ENCODE results near the gene PLXNB2. TPM values are rescaled to one million over a fixed set of nuclear protein-coding genes. Genes with fewer than 3 reads are reported as not detected.

Gene PLXNB2
- total RNA-seq, 2 experiments from 2014 or later: 48.4 to 49.9 TPM

Other genes starting within 250 kb of the PLXNB2 start
- gene TTLL8, start 249.3 kb downstream of the PLXNB2 start, total RNA-seq: not detected
- 1 to 10 TPM; 8.3 to 9.4 TPM for gene MLC1, start 222.2 kb downstream of the PLXNB2 start, total RNA-seq
- not detected for gene MOV10L1, start 217.6 kb downstream of the PLXNB2 start, total RNA-seq
- under 1 TPM in 1 of 2 experiments, not detected in 1; 0.10 TPM for gene PANX2, start 136.9 kb downstream of the PLXNB2 start, total RNA-seq
- 100 to 1,000 TPM; 115 to 129 TPM for gene TRABD, start 121.7 kb downstream of the PLXNB2 start, total RNA-seq
- 10 to 100 TPM; 23.6 to 24.4 TPM for gene SELENOO, start 106.6 kb downstream of the PLXNB2 start, total RNA-seq
- 10 to 100 TPM; 53.2 to 58.1 TPM for gene TUBGCP6, start 62.6 kb downstream of the PLXNB2 start, total RNA-seq
- gene HDAC10, start 56.4 kb downstream of the PLXNB2 start, total RNA-seq: 10 to 100 TPM; 71.4 to 75.9 TPM
- gene MAPK12, start 46.0 kb downstream of the PLXNB2 start, total RNA-seq: 1 to 10 TPM; 4.8 to 5.3 TPM
- gene MAPK11, start 37.3 kb downstream of the PLXNB2 start, total RNA-seq: 10 to 100 TPM; 10.4 to 11.8 TPM
- gene DENND6B, start 19.4 kb upstream of the PLXNB2 start, total RNA-seq: 1 to 10 TPM; 6.0 to 7.0 TPM
- gene PPP6R2, start 35.7 kb upstream of the PLXNB2 start, total RNA-seq: 10 to 100 TPM; 62.1 to 64.9 TPM
- gene SBF1, start 167.4 kb upstream of the PLXNB2 start, total RNA-seq: 100 to 1,000 TPM; 177 to 183 TPM
- 1 to 10 TPM; 4.1 to 4.2 TPM for gene ADM2, start 173.9 kb upstream of the PLXNB2 start, total RNA-seq
- under 1 TPM in 1 of 2 experiments, not detected in 1; 0.40 TPM for gene MIOX, start 179.2 kb upstream of the PLXNB2 start, total RNA-seq
- gene LMF2, start 200.1 kb upstream of the PLXNB2 start, total RNA-seq: 100 to 1,000 TPM; 119 to 132 TPM
- 100 to 1,000 TPM; 146 to 150 TPM for gene NCAPH2, start 200.6 kb upstream of the PLXNB2 start, total RNA-seq
- 10 to 100 TPM; 11.7 to 13.9 TPM for gene SCO2, start 218.0 kb upstream of the PLXNB2 start, total RNA-seq
- 10 to 100 TPM; 71.8 to 76.6 TPM for gene TYMP, start 222.4 kb upstream of the PLXNB2 start, total RNA-seq
- gene KLHDC7B, start 238.3 kb upstream of the PLXNB2 start, total RNA-seq: 10 to 100 TPM; 10.6 to 12.0 TPM

All from activated CD8-positive, alpha-beta T cell treated with anti-CD3 and anti-CD28 coated beads, Interleukin-2, amount 10 ng/mL, durations not matched to agents 7 days and 5 days (primary cell).